HEK293T (cell line): ENCODE data around the gene TEX264.

Experiments used
- CTCF ChIA-PET: fragments of 350-600 bp; formaldehyde crosslinking; extraction: SDS; loops from one replicate; lab custom pipeline; 2021; ENCODE audit warnings: antibody characterized with exemption, inconsistent platforms; lab: Yijun Ruan, JAX
- POLR2A ChIA-PET: fragments of 350-600 bp; formaldehyde crosslinking; extraction: SDS; loops from one replicate; lab custom pipeline; 2020; ENCODE audit warnings: antibody characterized with exemption, inconsistent platforms; lab: Yijun Ruan, JAX
- DNase-seq: peaks from one replicate; pipeline ENCODE4 v3.0.0; 2012; ENCODE audit warnings: mixed read lengths; ENCODE audit errors: extremely low spot score
- ARNT ChIP-seq: fragments of 450-650 bp; IDR thresholded peaks from 2 replicates; pipeline ENCODE4 v1.6.1; 2017; ENCODE audit warnings: mild to moderate bottlenecking
- BHLHE40 ChIP-seq: fragments of 450-650 bp; IDR thresholded peaks from 2 replicates; pipeline ENCODE4 v1.6.1; 2016; ENCODE audit warnings: mild to moderate bottlenecking, moderate library complexity, borderline replicate concordance
- CTBP1 ChIP-seq: fragments of 450-650 bp; IDR thresholded peaks from 2 replicates; pipeline ENCODE4 v1.6.1; 2016; ENCODE audit warnings: borderline replicate concordance
- ELF4 ChIP-seq: fragments of 450-650 bp; IDR thresholded peaks from 2 replicates; pipeline ENCODE4 v1.6.1; 2017; ENCODE audit warnings: antibody characterized with exemption
- FOXA1 ChIP-seq: fragments of 450-650 bp; IDR thresholded peaks from 2 replicates; pipeline ENCODE4 v1.6.1; 2016; ENCODE audit warnings: mild to moderate bottlenecking
- FOXK2 ChIP-seq: fragments of 450-650 bp; IDR thresholded peaks from 2 replicates; pipeline ENCODE4 v1.6.1; 2016; ENCODE audit warnings: mild to moderate bottlenecking
- FOXM1 ChIP-seq: fragments of 450-650 bp; IDR thresholded peaks from 2 replicates; pipeline ENCODE4 v1.6.1; 2017; ENCODE audit warnings: mild to moderate bottlenecking, borderline replicate concordance
- HDGF ChIP-seq: fragments of 450-650 bp; IDR thresholded peaks from 2 replicates; pipeline ENCODE4 v1.6.1; 2017; ENCODE audit warnings: antibody characterized with exemption, borderline replicate concordance
- L3MBTL2 ChIP-seq: fragments of 450-650 bp; conservative IDR thresholded peaks from 2 replicates; pipeline ENCODE4 v1.6.1; 2016; ENCODE audit warnings: mild to moderate bottlenecking
- LEF1 ChIP-seq: fragments of 450-650 bp; IDR thresholded peaks from 2 replicates; pipeline ENCODE4 v1.6.1; 2017; ENCODE audit warnings: mild to moderate bottlenecking, borderline replicate concordance
- NFRKB ChIP-seq: fragments of 450-650 bp; IDR thresholded peaks from 2 replicates; pipeline ENCODE4 v1.6.1; 2016; ENCODE audit warnings: mild to moderate bottlenecking, moderate library complexity
- PKNOX1 ChIP-seq: fragments of 450-650 bp; IDR thresholded peaks from 2 replicates; pipeline ENCODE4 v1.6.1; 2016
- SP1 ChIP-seq: fragments of 450-650 bp; IDR thresholded peaks from 2 replicates; pipeline ENCODE4 v1.6.1; 2017
- SUZ12 ChIP-seq: fragments of 450-650 bp; IDR thresholded peaks from 2 replicates; pipeline ENCODE4 v1.6.1; 2016; ENCODE audit warnings: mild to moderate bottlenecking
- TARDBP ChIP-seq: fragments of 450-650 bp; IDR thresholded peaks from 2 replicates; pipeline ENCODE4 v1.6.1; 2016
- ZNF384 ChIP-seq: fragments of 450-650 bp; IDR thresholded peaks from 2 replicates; pipeline ENCODE4 v1.6.1; 2016

Gene TEX264

GRCh38 chr3:51673802-51674654 lies 3.0 kb downstream of the TEX264 start:
- ChIA-PET CTCF (interaction anchor here (0.6 to 1.7 kb wide), 3 partner anchors 8 to 54 kb away, joined by 3 to 6 read pairs (median 3); no protein-coding TSS in a partner anchor), POLR2A (interaction anchor here (1.3 kb wide), 1 partner anchor 17 kb away, joined by 3 read pairs; no protein-coding TSS in a partner anchor)
- no peak for DNase-seq
- TF ChIP-seq FOXA1 (no peak), LEF1 (no peak), ARNT (no peak), FOXM1 (no peak), NFRKB (no peak), L3MBTL2 (no peak), PKNOX1 (no peak), SUZ12 (no peak), HDGF (no peak), SP1 (no peak), ZNF384 (no peak), ELF4 (no peak), TARDBP (no peak), CTBP1 (no peak), BHLHE40 (no peak), FOXK2 (no peak)

DNA sequence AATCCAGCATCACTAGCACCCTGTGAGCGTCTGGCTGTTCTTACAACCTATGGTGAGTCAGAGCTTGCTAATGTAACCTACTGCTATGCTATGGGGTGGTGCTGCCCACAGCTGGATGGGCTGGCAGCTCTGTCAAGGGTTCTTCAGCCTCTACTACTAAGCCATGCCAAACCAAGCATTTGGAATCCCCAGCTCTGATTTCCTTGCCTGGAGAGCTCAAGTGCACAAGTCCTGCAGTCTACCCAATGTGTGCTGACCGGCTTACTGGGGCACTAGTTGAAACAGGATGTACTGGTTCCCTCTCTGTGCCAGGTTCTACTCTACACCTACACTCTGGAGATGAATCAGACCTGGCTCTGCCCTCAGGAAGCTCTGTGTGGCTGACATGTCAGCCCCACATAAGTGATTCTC lies 4.2 kb downstream of the TEX264 start:
- TF ChIP-seq SUZ12 (no peak), SP1 (no peak), BHLHE40 (no peak), TARDBP (no peak), HDGF (no peak), PKNOX1 (no peak)
- DNase-seq, result no peak
- POLR2A ChIA-PET, result no interaction called here
- CTCF ChIA-PET, result no interaction called here

DNA sequence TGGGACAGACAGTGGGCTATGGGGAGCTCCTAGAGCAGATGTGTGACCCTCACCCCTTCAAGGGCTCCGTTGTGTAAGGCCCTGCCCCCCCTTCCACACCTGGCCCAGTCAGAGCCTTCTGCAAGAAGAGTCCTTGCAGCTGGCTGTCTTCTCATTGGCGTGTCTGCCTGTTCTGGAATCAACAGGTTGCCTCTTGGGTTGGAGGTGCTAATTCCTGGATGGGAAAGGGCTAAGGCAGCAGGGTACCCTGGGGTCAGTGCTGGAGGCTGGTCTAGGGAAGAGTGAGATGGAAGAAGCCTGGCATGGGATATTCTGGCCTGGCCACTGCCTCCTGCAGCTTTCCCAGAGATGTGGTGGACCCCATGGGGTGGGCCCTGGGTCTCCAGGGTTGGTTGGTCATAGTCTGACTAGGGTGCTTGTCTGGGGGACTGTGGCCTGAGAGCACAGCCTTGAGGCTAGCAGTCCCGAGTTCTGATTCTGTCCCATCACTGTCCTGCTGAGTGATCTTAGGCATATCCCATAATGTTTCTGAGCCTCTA lies 5.1 kb downstream of the TEX264 start:
- no peak for DNase-seq
- ChIA-PET POLR2A (interaction anchor here (0.8 kb wide), 1 partner anchor 177 kb away, joined by 3 read pairs; the partner anchor contains the start of gene DCAF1), CTCF (no interaction called here)
- TF ChIP-seq NFRKB, result no peak
- TF ChIP-seq ELF4, result no peak
- TF ChIP-seq L3MBTL2, result no peak
- no peak for TF ChIP-seq HDGF
- TF ChIP-seq SP1, result no peak
- TF ChIP-seq FOXA1, result no peak
- TF ChIP-seq PKNOX1, result no peak
- TF ChIP-seq SUZ12, result no peak
- no peak for TF ChIP-seq BHLHE40
- no peak for TF ChIP-seq TARDBP
- no peak for TF ChIP-seq FOXK2
- no peak for TF ChIP-seq ZNF384

DNA sequence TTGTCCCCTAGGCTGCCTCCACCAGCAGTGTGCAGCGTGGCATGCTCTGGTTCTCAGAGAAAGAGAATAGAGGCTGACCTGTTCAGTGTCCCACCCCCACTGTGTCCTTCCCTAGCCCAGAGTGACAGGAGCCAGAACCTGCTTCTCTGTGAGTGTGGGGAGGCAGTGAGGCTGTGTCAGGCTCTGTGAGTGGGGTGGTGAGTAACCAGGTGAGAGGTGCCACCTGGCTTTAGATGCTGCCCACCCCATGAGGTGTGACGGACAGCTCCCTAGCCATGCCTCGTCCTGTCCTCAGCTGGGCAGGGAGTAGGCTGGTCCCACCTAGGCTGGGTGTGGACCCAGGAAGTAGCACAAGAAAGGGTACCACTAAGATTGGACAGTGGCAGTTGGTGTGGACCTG lies 6.3 kb downstream of the TEX264 start:
- DNase-seq, result no peak
- no peak for TF ChIP-seq ELF4
- no peak for TF ChIP-seq FOXM1
- TF ChIP-seq PKNOX1, result no peak
- TF ChIP-seq ZNF384, result no peak
- TF ChIP-seq HDGF, result no peak
- TF ChIP-seq SP1, result no peak
- TF ChIP-seq NFRKB, result no peak
- ChIA-PET POLR2A (interaction anchor here (0.6 kb wide), 1 partner anchor 178 kb away, joined by 3 read pairs; the partner anchor contains the start of gene DCAF1), CTCF (no interaction called here)

DNA sequence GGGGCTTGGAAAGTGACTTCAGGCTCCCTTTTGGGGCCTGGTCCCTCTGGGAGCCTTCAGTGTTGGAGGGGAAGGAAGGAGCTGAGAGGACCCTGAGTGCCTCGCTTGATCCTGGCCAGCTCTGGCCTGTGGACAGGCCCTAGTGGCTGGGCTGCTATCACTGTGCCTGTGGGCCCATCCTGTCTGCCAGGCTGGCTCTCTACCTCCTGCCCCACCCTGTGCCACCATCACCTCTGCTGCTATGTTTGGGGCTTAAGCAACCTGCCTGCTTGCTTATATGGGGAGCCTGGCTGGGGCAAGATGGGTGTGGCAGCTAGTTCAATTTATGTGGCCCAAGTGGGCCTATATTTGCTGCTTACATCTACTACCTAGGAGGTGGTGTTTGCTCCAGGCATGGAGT lies 7.1 kb downstream of the TEX264 start:
- no peak for DNase-seq
- TF ChIP-seq LEF1 (no peak), HDGF (no peak), L3MBTL2 (no peak), FOXM1 (no peak), CTBP1 (no peak)
- ChIA-PET POLR2A (no interaction called here), CTCF (no interaction called here)

GRCh38 chr3:51678641-51679040 lies 7.6 kb downstream of the TEX264 start:
- ChIA-PET POLR2A (no interaction called here), CTCF (interaction anchor here (1.2 kb wide), 2 partner anchors 9 to 289 kb away, joined by 4 read pairs; no protein-coding TSS in a partner anchor)
- no peak for TF ChIP-seq BHLHE40
- no peak for TF ChIP-seq PKNOX1
- no peak for TF ChIP-seq ZNF384
- no peak for TF ChIP-seq ELF4
- TF ChIP-seq FOXA1, result no peak
- TF ChIP-seq L3MBTL2, result no peak
- no peak for TF ChIP-seq LEF1
- no peak for TF ChIP-seq FOXM1
- no peak for TF ChIP-seq TARDBP
- no peak for TF ChIP-seq SUZ12
- DNase-seq, result no peak
